ENCODE data around the gene NSG2.
"Not testable (repeated sequence)": the region's sequence is repeated elsewhere in the genome, so short reads cannot be mapped to it uniquely, and the experiment has no call there.

Gene NSG2

DNA sequence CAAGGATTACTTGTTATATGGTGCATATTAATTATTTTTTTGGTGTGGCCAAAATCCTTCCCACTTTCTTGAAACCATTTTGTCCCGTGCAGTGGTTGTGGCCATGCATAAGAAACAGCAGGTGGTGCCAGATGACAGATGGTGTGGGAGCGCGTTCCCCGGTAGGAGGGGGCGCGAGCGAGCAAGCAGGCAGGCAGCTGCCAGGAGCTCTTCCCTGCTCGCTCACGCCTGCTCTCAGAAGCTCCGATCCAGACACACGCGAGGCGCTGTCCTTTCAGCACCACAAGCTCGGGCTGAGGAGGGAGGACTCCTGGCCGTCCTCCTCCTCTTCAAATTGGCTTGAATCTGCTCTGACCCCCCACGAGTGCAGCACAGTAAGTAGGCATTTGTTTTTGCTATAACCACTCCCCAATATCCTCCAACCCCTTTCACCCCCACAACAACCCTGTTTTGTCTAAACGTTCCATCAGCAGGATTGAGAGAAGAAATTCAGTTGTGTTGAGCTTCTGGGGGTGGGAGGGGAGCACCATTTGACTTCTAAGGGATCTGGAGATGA lies at the start of gene NSG2:
TSS of gene NSG2 (plus strand) at position 237 of the 556 bp plus-strand sequence. CDS start 1,050 bp downstream, outside the sequence.
- no peak for DNase-seq

DNA sequence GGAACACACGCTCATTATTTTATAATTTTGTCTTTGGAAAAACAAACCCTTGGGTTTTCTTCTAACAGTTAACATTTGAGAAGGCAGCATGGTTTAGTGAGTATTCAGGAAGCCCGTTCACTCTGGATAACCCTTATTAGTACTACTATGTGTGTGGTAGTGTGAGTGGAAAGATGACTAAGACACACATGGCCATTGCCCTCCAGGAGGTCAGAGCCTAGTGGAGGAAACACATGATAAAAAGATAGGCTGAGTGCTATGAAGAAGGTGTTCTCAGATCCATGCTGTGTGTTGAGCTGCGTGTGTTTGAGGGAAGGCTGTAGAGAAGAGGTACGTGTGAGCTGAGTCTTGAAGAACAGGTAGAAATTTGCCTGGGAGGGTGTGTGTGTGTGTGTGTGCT lies 48.2 kb upstream of the NSG2 start:
- DNase-seq = no peak

GRCh38 chr5:173998531-173998930 lies 47.0 kb upstream of the NSG2 start:
- no peak for DNase-seq

DNA sequence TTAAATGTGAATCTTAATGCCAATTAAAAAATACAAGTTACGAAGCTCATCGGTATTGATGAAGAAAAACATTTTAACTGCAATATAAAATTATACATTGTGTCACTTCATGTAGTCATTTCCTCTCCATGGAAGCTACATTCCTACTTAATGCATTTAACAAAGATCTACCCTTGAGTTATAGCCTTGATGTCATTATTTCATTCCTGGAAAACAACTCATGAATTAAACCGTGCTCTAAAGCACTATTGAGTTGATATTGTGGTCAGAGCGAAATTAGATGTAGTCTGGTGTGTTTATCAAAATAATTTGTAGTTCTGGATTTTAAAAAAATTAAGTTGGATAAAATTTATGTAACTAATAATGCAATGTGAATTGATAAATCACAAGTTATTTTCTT lies 45.4 kb upstream of the NSG2 start:
- DNase-seq = no peak

DNA sequence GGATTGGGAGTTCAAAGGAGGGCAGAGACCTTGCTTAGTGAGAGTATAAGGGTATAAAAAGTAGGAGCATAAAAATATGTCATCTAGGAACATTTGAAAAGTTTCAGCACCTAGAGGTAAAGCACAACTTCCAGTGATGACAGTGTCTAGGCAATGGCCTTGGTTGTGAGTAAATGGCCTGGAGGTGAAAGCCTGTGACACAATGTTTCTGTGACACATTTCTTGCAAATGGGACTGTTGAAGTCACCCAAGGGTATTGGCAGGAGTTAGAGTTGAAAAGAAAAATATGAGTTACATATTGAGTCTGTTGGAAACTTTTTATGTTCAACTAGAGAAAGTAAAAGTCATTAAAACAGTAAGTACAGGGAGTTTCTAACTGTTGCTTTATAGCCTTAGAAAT lies 41.7 kb upstream of the NSG2 start:
- DNase-seq = no peak

GRCh38 chr5:174008922-174009321 lies 36.6 kb upstream of the NSG2 start:
- DNase-seq = no peak

GRCh38 chr5:174010365-174010764 lies 35.1 kb upstream of the NSG2 start:
- DNase-seq = no peak

DNA sequence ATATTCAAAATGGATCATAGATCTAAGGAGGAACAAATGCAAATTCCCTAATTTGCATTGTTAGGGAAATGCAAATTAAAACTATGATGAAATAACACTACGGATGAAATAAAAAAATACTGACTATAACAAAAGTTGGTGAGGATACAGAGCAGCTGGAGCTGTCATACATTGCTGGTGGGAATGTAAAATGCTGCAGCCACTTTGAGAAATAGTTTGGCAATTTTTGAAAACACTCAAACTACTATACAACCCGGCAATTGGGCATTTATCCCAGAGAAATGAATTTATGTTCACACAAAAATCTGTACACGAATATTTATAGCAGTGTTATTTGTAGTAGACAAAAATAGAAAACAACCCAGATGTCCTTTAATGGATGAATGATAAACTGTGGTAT lies 34.1 kb upstream of the NSG2 start:
- DNase-seq = no peak

DNA sequence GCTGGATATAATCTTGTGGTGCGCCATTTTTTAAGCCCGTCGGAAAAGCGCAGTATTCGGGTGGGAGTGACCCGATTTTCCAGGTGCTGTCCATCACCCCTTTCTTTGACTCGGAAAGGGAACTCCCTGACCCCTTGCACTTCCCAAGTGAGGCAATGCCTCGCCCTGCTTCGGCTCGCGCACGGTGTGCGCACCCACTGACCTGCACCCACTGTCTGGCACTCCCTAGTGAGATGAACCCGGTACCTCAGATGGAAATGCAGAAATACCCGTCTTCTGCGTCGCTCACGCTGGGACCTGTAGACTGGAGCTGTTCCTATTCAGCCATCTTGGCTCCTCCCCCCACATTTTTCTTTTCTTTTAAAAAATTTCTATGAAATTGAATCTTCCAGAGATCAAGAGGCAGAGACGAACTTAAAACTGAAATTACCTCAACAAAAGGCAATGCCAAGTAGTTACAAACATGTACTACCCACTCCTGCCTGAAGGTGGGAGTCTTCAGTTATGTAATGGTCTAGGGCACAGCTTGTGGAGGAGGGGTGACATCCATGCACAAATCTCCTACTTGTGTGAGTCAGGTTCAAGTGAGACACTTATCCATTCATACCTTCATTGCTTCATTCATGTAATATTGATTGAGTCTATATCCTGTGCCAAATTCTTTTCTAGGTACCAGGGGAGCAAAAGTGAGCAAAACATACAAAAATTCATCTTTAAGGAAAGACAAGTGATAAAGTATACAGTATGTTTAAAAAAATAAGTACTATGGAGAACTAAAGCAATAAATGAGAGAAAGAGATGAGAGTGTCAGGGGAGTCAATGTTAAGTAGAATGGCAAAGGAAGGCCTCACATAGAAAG lies 25.2 kb upstream of the NSG2 start:
- DNase-seq = not testable (repeated sequence)

DNA sequence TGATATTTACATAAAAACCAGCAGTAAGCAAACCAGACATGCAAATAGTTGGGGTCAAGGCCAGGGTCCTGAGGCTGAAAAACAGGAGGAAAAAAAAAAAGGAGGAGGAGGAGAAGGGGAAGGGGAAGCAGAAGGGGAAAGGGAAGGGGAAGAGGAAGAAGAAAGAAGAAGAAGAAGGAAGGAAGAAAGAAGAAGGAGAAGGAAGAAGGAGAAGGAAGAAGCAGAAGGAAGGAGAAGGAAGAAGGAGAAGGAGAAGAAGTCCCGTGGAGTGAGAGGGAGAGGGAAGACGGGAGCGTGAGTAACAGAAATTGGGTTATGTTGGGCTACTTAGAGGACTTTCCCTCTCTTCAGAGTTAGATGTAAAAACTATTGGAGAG lies 24.6 kb upstream of the NSG2 start:
- DNase-seq = no peak

- no peak for DNase-seq
Measured at GRCh38 chr5:174022384-174023095, 23.0 kb upstream of the NSG2 start.

DNA sequence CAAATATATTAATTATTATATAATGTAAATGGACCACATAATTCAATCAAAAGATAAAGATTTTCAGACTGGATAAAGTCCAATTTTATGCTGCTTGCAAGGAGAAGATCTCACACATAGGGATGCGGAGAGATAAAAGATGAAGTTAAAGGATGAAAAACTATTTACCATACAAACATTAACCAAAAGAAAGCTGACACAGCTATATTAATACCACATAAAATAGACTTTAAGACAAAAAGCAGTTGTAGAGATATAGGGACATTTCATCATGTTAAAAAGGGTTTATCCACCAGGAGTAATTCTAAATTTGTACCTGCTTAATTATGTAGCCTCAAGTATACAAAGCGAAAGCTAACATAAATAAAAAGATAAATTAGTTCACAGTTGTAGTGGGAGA lies 15.2 kb upstream of the NSG2 start:
- DNase-seq = no peak

DNA sequence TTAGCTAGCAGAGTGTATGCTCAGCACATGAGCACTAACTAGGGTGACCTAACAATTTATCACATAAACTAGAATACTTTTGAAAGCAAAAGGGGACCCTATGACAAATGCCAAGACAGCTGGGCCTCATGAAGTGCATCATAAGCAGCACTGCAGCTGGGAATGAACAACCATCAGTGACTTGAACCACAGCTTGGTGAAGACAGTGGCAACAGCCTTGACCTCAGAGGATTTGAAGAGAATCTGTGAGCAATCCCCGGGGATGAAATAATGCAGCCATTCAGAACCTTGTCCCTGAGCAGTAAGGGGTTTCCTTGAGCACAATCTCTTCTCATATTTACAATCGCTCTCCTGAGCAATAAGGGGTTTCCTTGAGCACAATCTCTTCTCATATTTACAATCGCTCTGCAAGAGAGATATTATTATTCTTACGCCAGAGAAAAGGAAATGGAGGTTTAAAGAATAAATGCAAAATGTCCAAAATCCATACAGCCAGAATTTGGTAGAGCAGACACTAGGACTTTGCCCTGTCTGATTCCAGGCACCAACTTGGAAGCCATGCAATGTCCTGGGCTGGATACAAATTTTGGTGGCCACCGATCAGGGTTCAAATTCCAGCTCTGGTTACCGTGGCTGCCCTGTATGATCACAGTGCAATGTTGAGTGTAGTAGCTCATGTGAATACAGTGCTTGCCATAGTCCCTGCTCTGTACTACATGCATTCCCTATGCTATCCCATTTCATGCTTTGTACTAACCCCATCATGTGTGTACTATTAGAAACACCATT lies 846 bp upstream of the NSG2 start:
- no peak for DNase-seq

- DNase-seq = no peak
Measured at GRCh38 chr5:174046558-174046957, 1.1 kb downstream of the NSG2 start.

DNA sequence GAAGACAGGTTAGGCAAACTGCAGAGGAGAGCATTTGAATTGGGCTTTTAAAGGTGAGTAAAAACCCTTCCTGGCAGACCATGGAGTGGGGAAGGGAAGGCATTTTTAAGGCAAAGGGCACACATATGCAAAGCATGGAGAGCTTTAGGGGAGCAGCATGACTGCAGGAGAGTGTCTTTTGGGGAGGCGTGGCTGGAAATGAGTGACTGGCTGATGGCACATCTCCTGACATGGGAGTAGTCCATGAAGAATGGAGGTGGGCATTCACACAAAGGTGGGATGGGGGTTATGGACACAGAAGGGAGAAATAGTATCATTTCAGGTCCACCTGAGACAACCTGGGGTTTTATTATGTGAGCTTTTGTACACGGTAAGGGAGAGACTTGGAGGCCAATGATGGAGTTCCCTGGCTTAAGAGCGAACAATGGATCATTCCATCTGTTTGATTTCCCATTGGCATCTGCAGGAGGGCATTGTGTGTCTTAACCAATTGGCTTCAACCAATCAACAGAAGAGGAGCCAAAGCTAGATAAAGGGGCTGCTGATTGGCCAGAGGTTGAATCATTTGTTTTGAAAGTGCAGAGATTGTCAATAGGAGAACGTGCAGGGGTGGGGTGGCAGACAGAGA lies 2.1 kb downstream of the NSG2 start:
- DNase-seq = no peak

DNA sequence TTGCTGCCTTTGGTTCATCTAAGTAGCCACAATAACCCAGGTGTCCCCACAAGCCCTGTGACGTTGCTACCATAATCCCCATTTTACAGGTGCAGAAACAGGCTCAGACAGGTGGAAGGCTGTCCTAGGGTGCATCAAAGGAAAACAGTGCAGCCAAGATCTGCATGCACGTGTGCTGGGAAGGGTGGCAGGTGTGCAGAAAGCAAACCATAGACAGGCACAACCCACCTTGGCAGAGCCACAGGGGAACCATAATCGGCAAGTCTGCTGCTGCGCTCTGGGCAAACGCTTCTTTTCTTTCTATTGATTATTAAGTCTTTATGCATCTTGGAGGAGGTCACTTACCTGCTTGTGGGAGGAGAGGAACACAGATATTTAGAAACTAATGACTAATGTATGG lies 7.1 kb downstream of the NSG2 start:
- no peak for DNase-seq

DNA sequence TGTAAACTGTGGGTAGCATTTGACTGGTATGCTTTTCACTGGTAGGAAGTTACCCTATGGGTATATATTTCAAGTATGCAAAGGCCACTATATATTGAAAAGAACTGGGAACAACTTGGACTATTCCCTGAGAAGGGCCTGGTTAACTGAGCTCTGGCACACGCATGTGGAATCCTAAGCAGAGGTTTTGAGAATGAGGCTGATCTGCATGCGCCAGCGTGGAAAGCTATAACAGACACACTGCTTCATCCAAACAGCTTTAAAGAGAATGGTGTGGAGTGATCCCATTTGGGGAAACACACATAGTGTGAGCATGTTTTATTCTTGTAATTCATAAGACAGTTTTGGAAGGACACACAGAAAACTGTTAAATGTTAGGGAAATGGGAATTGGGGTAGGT lies 8.4 kb downstream of the NSG2 start:
- DNase-seq = no peak

GRCh38 chr5:174056064-174056847 lies 10.8 kb downstream of the NSG2 start:
- DNase-seq = no peak

DNA sequence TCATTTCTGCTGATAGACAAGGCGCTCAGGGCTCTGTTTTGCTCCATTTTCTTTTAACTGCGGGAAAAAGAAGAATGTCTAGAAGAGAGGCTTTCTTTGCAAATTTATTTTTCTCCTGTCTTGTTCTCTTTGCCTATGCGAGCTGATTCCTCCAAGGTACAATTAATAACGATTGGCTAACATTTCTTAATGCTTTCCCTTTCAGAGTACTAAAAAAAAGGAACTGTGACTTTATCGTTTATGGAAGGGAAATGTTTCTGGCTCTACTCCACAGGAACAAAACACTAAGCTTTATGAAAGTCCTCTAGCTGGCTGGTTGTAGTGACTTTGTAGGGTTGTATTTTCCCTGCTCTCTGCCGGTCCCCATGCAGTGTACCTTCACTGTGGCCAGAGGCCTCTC lies 11.7 kb downstream of the NSG2 start:
- DNase-seq = no peak

GRCh38 chr5:174058433-174059122 lies 13.1 kb downstream of the NSG2 start:
- no peak for DNase-seq

GRCh38 chr5:174059247-174059646 lies 13.7 kb downstream of the NSG2 start:
- DNase-seq = no peak

Data from stimulated activated naive CD4-positive, alpha-beta T cell (primary cell).